HG02642 (cell line): ENCODE results near the gene MLF2.
A peak's percentile ranks its signal among the peaks of the same experiment; 100 is the strongest.
"Not testable (repeated sequence)": the region's sequence is repeated elsewhere in the genome, so short reads cannot be mapped to it uniquely, and the experiment has no call there.

Source experiments
- ATAC-seq: cut with Tn5 transposase; IDR thresholded peaks from one replicate; pipeline ENCODE4 v1.9.1; 2021; ENCODE audit warnings: mild to moderate bottlenecking; ENCODE audit not compliant: unreplicated experiment, poor library complexity

MLF2 gene

DNA sequence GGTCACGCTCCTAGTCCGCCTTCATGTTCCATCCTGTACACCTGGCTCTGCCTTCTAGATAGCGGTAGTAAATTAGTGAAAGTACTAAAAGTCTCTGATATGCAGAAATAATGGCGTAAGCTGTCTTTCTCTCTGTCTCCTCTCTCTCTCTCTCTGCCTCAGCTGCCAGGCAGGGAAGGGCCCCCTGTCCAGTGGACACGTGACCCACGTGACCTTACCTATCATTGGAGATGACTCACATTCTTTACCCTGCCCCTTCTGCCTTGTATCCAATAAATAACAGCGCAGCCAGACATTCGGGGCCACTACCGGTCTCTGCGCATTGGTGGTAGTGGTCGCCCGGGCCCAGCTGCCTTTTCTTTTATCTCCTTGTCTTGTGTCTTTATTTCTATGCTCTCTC lies 10.9 kb downstream of the MLF2 start:
- ATAC-seq = not testable (repeated sequence)

DNA sequence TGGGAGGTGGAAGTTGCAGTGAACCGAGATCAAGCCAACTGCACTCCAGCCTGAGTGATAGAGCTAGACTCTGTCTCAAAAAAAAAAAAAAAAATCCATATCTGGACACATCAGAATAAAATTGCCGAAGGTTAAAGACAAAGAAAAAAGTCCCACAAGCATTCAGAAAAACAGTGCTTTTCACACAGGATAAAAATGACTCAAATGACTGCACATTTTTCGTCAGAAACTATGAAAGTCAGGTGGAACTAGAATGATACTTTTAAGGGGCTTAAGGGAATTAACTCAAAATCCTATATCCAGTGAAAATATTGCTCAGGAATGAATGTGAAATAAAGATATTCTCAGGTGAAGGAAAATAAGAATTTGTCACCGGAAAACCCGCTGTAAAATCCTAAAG lies 16.2 kb downstream of the MLF2 start:
- ATAC-seq = no peak

DNA sequence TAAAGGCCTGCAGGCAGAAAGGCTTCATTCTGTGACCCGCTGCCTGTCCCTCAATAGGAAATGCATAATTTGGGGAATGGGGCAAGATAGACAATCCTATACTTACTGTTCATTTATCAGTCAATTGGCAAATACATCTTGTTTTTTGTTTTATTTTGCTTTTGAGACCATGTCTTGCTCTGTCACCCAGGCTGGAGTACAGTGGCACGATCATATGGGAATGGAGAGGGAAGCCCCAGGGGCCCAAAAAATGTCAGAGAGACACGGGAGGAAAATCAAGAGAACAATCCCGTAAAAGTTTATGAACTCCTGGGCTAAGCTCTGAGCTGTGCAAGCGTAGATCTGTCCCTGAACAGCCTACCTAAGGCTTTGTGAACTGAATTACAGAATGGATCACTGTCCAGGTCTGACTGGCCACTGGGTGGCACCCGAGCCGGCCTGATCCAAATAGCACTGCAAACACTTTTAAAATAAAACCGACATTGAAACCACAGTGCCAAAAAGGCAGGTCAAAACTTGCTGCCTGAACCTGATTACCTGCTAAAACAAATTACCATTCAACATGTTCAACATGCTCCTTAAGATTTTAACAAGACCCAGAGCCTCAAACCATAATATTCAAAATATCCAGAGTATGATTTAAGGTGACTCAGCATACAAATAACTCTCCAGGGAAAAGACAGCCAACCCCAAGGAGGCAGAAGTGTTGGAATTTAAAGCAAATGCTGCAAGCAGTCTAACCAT lies 17.3 kb downstream of the MLF2 start:
- no peak for ATAC-seq

DNA sequence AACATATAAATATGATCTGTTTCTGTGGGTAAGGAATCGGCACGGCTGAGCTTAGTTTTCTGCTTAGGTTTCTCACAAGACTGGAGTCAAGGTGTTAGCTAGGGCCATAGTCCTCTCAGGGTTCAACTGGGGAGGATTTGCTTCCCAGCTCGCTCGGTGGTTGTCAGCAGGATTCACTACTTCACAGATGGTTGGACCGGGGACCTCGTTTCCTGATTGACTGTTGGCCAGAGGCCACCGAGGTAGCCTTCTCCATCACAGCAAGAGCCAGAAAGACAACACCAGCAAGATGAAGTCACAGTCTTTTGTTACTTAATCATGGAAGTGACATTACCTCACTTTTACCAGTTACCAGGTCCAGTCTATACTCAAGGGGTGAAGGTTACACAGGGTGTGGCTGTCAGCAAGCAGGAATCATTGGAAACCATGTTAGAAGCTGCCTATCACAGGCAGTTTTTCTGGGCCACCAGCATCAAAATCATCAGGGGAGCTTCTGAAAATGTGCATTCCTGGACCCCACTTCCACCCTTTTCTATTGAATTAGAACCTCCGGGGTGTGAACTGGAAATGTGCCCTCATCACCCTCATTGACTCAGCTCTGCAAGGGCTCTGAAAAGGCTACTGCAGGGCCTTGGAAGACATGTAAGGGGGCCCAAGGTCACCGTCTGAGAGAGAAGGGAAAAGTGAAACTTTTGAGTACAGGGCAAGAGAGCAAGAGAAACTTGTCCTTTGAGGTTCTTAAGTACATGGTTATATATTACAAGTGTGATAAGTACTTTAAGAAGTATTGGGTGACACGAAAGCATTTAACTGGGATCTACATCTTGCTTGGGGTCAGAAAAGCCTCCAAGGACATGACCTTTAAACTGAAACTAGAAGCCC lies 18.2 kb downstream of the MLF2 start:
- ATAC-seq = no peak

DNA sequence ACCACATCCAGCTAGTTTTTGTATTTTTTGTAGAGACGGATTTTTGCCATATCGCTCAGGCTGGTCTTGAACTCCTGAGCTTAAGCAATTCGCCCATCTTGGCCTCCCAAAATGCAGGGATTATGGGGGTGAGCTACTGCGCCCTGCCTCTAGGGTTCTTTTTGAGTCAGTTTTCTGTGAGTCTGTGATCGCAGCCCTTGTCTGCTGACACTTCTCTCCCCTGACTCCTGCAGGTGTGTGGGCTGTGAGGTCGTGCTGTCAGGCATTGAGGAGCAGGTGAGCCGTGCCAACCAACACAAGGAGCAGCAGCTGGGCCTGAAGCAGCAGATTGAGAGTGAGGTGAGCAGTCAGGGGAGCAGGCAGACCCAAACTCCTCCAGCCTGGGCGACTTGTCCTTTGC lies 22.8 kb downstream of the MLF2 start:
- no peak for ATAC-seq

GRCh38 chr12:6729186-6729585 lies 23.8 kb downstream of the MLF2 start:
- no peak for ATAC-seq

DNA sequence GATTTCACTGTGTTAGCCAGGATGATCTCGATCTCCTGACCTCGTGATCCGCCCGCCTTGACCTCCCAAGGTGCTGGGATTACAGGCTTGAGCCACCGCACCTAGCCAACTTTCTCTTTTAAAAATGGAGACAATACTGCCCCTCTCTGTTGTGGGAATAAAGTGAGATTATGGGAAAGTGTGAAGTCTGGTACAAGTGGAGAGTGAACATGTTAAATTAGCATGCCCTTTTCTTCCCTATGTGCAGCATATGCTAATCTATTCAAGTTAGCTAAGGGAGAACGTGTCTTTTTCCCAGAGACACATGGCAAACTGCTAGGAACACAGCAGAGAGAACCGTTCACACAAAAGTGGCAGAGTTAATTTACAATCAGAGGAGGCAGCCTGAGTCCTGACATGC lies 27.6 kb downstream of the MLF2 start:
- no peak for ATAC-seq

DNA sequence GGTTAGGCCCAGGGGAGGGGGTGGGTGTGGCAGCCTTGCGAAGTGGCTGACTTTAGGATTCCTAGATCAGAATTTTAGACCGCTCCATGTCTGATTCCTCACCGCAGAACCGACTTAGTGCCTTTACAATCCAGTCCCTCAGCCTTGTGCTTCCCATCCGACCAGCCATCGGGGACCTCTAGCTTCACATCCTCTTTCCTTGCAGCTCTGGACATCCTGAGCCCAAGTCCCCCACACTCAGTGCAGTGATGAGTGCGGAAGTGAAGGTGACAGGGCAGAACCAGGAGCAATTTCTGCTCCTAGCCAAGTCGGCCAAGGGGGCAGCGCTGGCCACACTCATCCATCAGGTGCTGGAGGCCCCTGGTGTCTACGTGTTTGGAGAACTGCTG lies 28.5 kb downstream of the MLF2 start:
- ATAC-seq = peak; percentile 18

GRCh38 chr12:6723607-6724408 lies 29.1 kb downstream of the MLF2 start, which contains the start of gene COPS7A:
TSS of gene COPS7A (plus strand) at chr12:6724046. CDS start at chr12:6724657, 611 bp downstream.
- peak; percentile 95 for ATAC-seq

GRCh38 chr12:6722863-6723262 lies 30.1 kb downstream of the MLF2 start:
- ATAC-seq = no peak

- no peak for ATAC-seq
Observed at GRCh38 chr12:6716874-6717437, 36.0 kb downstream of the MLF2 start.

- not testable (repeated sequence) for ATAC-seq
Observed at GRCh38 chr12:6716031-6716873, 36.7 kb downstream of the MLF2 start.

GRCh38 chr12:6708960-6709394 lies 44.0 kb downstream of the MLF2 start:
- ATAC-seq = no peak

GRCh38 chr12:6708351-6708750 lies 44.6 kb downstream of the MLF2 start:
- not testable (repeated sequence) for ATAC-seq

DNA sequence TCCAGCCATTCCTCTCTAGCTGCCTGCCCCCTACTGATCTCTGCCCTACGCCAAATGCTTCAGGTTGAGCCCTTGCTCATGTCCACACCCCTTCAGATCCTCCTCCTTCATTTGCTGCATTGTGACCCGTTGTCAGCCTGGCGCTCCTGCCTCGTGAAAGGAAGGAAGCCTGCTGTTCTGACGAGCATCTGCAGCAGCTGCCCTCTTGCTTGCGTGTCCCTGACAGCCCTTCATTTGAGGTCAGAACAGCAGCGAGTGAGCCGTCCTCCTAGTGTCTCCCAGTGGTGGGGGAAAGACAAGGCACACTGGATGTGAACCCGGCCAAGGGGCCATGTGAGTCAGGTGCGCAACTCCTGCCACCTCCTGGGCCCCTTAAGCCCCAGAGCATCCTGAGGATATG lies 49.3 kb downstream of the MLF2 start:
- ATAC-seq = no peak

- ATAC-seq = no peak
Observed at GRCh38 chr12:6701078-6701768, 51.7 kb downstream of the MLF2 start.

- ATAC-seq = no peak
Observed at GRCh38 chr12:6700646-6701051, 52.3 kb downstream of the MLF2 start, which contains the start of gene PIANP. TSS of gene PIANP (minus strand) at chr12:6700815. CDS start at chr12:6698061, 2,754 bp downstream.

DNA sequence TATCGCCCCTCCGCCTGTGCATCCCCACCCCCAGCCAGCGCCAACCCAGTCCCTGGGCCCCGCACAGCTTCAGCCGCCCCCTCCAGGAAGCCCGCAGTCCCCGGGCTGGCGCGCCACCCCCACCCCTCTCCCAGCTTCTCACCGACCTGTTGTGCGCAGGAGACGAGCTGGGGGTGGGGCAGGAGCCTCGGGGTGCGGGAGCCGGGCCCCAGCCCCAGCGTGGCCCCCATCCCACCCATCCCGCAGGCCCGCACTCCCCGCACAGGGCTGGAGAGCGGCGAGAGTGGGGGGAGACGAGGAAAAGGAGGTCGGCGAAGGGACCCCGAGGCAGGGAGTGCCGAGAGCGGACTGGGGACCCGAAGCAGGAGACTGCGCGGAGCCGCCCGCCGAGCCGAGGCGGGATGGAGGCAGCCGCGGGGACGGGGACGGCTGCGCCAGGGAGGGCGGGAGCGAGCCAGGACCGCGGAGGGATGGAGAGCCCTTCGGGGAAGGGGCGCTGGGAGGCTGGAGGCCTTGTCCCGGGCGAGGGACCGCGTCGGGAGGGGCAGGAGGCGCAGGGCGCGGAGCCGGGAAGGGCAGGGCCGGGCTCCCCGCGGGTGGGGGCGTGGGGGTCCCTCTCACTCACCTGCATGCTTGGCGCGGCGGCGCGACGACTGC lies 52.8 kb downstream of the MLF2 start:
- ATAC-seq = no peak
